ENCODE measurements around the gene C1QTNF8. TPM values are rescaled to one million over a fixed set of nuclear protein-coding genes. Genes with fewer than 3 reads are reported as not detected.

Gene C1QTNF8
- total RNA-seq, 1 donor from 2014 or later: not detected

GRCh38 chr16:1143761-1144450 lies 47.9 kb upstream of the C1QTNF8 start:
- Mint-ChIP-seq H3K27ac (no peak overlapping the region), H3K36me3 (no peaks in the 10 kb centered on the region), H3K4me1 (peaks cover 30% of the 10 kb centered on the region), H3K27me3 (ENCODE audit: insufficient read depth, low read depth) (peaks cover 32% of the 10 kb centered on the region), H3K4me3 (peak overlapping the region; percentile 73), H3K9me3 (peaks cover 5% of the 10 kb centered on the region)
- H2AFZ ChIP-seq (replicated peaks): no peak overlapping the region
- no peak for DNase-seq (ENCODE audit: low spot score)
- no peak overlapping the region for H3K9ac ChIP-seq
- no peak overlapping the region for H3K4me2 ChIP-seq
- no peaks in the 10 kb centered on the region for H3K79me2 ChIP-seq (ENCODE audit: low read depth)
- H3K27ac ChIP-seq: no peak overlapping the region
- H3K9me3 ChIP-seq (ENCODE audit: low read depth): no peaks in the 10 kb centered on the region
- H3K27me3 ChIP-seq: no peaks in the 10 kb centered on the region
- no peaks in the 10 kb centered on the region for H4K20me1 ChIP-seq (ENCODE audit: low read depth)
- H3K4me3 ChIP-seq: no peak overlapping the region
- TF ChIP-seq CTCF (IDR thresholded peaks at IDR 0.05): no peak
- TF ChIP-seq EZH2 (IDR thresholded peaks at IDR 0.05): no peak
- no peak for TF ChIP-seq EZH2phosphoT487 (IDR thresholded peaks at IDR 0.05)
- H3F3A ChIP-seq (ENCODE audit: low read depth): peaks cover 18% of the 10 kb centered on the region
- H3K4me1 ChIP-seq: peaks cover 24% of the 10 kb centered on the region
- no peaks in the 10 kb centered on the region for H3K36me3 ChIP-seq

- Mint-ChIP-seq H3K4me1 (peaks cover 30% of the 10 kb centered on the region), H3K9me3 (peaks cover 4% of the 10 kb centered on the region), H3K4me3 (peak overlapping the region; percentile 27), H3K27ac (no peak overlapping the region), H3K36me3 (no peaks in the 10 kb centered on the region), H3K27me3 (ENCODE audit: insufficient read depth, low read depth) (peaks cover 33% of the 10 kb centered on the region)
- Histone ChIP-seq H2AFZ (replicated peaks) (no peak overlapping the region), H3K4me3 (no peak overlapping the region), H3K36me3 (no peaks in the 10 kb centered on the region), H3K9ac (no peak overlapping the region), H3K4me1 (peaks cover 24% of the 10 kb centered on the region), H3F3A (ENCODE audit: low read depth) (peaks cover 18% of the 10 kb centered on the region), H3K27me3 (no peaks in the 10 kb centered on the region), H3K9me3 (ENCODE audit: low read depth) (no peaks in the 10 kb centered on the region), H3K79me2 (ENCODE audit: low read depth) (no peaks in the 10 kb centered on the region), H4K20me1 (ENCODE audit: low read depth) (no peaks in the 10 kb centered on the region), H3K27ac (no peak overlapping the region), H3K4me2 (no peak overlapping the region)
- no peak for DNase-seq (ENCODE audit: low spot score)
- TF ChIP-seq EZH2 (IDR thresholded peaks at IDR 0.05) (no peak), EZH2phosphoT487 (IDR thresholded peaks at IDR 0.05) (no peak)
These were observed 46.9 kb upstream of the C1QTNF8 start for GRCh38 chr16:1142911-1143310.

- no peaks in the 10 kb centered on the region for H3K27me3 ChIP-seq
- no peak overlapping the region for H3K27ac Mint-ChIP-seq
- no peaks in the 10 kb centered on the region for H4K20me1 ChIP-seq (ENCODE audit: low read depth)
- no peak overlapping the region for H3K27ac ChIP-seq
- peaks cover 2% of the 10 kb centered on the region for H3K9me3 Mint-ChIP-seq
- H3K4me2 ChIP-seq: no peak overlapping the region
- DNase-seq (ENCODE audit: low spot score): no peak
- H3K9me3 ChIP-seq (ENCODE audit: low read depth): no peaks in the 10 kb centered on the region
- no peaks in the 10 kb centered on the region for H3K79me2 ChIP-seq (ENCODE audit: low read depth)
- peaks cover 29% of the 10 kb centered on the region for H3K4me1 Mint-ChIP-seq
- H3F3A ChIP-seq (ENCODE audit: low read depth): peaks cover 18% of the 10 kb centered on the region
- TF ChIP-seq EZH2phosphoT487 (IDR thresholded peaks at IDR 0.05): no peak
- no peak for TF ChIP-seq CTCF (IDR thresholded peaks at IDR 0.05)
- TF ChIP-seq EZH2 (IDR thresholded peaks at IDR 0.05): no peak
- H3K36me3 Mint-ChIP-seq: no peaks in the 10 kb centered on the region
- H3K4me3 Mint-ChIP-seq: no peak overlapping the region
- no peak overlapping the region for H3K4me3 ChIP-seq
- no peaks in the 10 kb centered on the region for H3K36me3 ChIP-seq
- no peak overlapping the region for H3K9ac ChIP-seq
- peaks cover 25% of the 10 kb centered on the region for H3K27me3 Mint-ChIP-seq (ENCODE audit: insufficient read depth, low read depth)
- H3K4me1 ChIP-seq: peaks cover 24% of the 10 kb centered on the region
- H2AFZ ChIP-seq (replicated peaks): no peak overlapping the region
These were observed 45.7 kb upstream of the C1QTNF8 start for GRCh38 chr16:1141716-1142115.

- TF ChIP-seq CTCF (IDR thresholded peaks at IDR 0.05): no peak
- no peaks in the 10 kb centered on the region for H3K9me3 ChIP-seq (ENCODE audit: low read depth)
- no peaks in the 10 kb centered on the region for H3K79me2 ChIP-seq (ENCODE audit: low read depth)
- H4K20me1 ChIP-seq (ENCODE audit: low read depth): no peaks in the 10 kb centered on the region
- Mint-ChIP-seq H3K27ac (no peak overlapping the region), H3K9me3 (peaks cover 2% of the 10 kb centered on the region), H3K4me1 (peaks cover 26% of the 10 kb centered on the region), H3K27me3 (ENCODE audit: insufficient read depth, low read depth) (peaks cover 26% of the 10 kb centered on the region), H3K4me3 (no peak overlapping the region), H3K36me3 (no peaks in the 10 kb centered on the region)
- H3K4me2 ChIP-seq: no peak overlapping the region
- no peak overlapping the region for H3K27ac ChIP-seq
- H3K4me1 ChIP-seq: peaks cover 23% of the 10 kb centered on the region
- DNase-seq (ENCODE audit: low spot score): no peak
- peaks cover 18% of the 10 kb centered on the region for H3F3A ChIP-seq (ENCODE audit: low read depth)
- H2AFZ ChIP-seq (replicated peaks): no peak overlapping the region
- H3K9ac ChIP-seq: no peak overlapping the region
- H3K36me3 ChIP-seq: no peaks in the 10 kb centered on the region
- no peaks in the 10 kb centered on the region for H3K27me3 ChIP-seq
- no peak overlapping the region for H3K4me3 ChIP-seq
These were observed 45.1 kb upstream of the C1QTNF8 start for GRCh38 chr16:1141191-1141590.

Measured in neural progenitor cell (in vitro differentiated cells).